Fibroblast of lung (primary cell): ENCODE measurements around the gene DYDC1. TPM values are rescaled to one million over a fixed set of nuclear protein-coding genes. Genes with fewer than 3 reads are reported as not detected.

Experiments used
- DNase-seq, 2 donors: peaks; one replicate each; pipeline versions ENCODE4 v3.0.0 to v3.0.0-alpha.2; 2010; ENCODE audit warnings: low read depth in 2 of 2
- H2AFZ ChIP-seq: 2 replicates; pipeline ENCODE4 v1.5.1; 2012; ENCODE audit warnings: low read length, control low read depth, inconsistent platforms
- H3K27ac ChIP-seq: 2 replicates; pipeline ENCODE4 v1.5.1; 2011; ENCODE audit warnings: low read length, control low read depth; ENCODE audit not compliant: insufficient read depth
- H3K27me3 ChIP-seq: 2 replicates; pipeline ENCODE4 v1.5.1; 2011; ENCODE audit warnings: mild to moderate bottlenecking, low read length; ENCODE audit not compliant: control insufficient read depth, insufficient read depth
- H3K36me3 ChIP-seq: 2 replicates; pipeline ENCODE4 v1.5.1; 2011; ENCODE audit warnings: low read length; ENCODE audit not compliant: control insufficient read depth, insufficient read depth
- H3K4me1 ChIP-seq: 2 replicates; pipeline ENCODE4 v1.5.1; 2011; ENCODE audit warnings: low read length; ENCODE audit not compliant: control insufficient read depth, insufficient read depth; ENCODE audit errors: extremely low read depth
- H3K4me2 ChIP-seq: 2 replicates; pipeline ENCODE4 v1.5.1; 2011; ENCODE audit warnings: low read length, control low read depth; ENCODE audit not compliant: insufficient read depth; ENCODE audit errors: extremely low read depth
- H3K4me3 ChIP-seq, 4 experiments: fragments of 200-600 bp in 1 of 4; sonication (generic) in 1 of 4; replicated peaks in 1 of 4; 2 replicates each; pipeline ENCODE4 v1.5.1; 2011 to 2016; ENCODE audit warnings: low read length in 4 of 4, low read depth in 3 of 4, mild to moderate bottlenecking in 3 of 4, control low read depth in 2 of 4, inconsistent platforms in 1 of 4, mixed read lengths in 1 of 4; ENCODE audit not compliant: insufficient read depth in 1 of 4; ENCODE audit errors: control extremely low read depth in 1 of 4
- H3K79me2 ChIP-seq: 2 replicates; pipeline ENCODE4 v1.5.1; 2012; ENCODE audit warnings: mild to moderate bottlenecking, low read length, inconsistent platforms; ENCODE audit not compliant: control insufficient read depth, insufficient read depth
- H3K9ac ChIP-seq: 2 replicates; pipeline ENCODE4 v1.5.1; 2011; ENCODE audit warnings: mild to moderate bottlenecking, low read length, control low read depth; ENCODE audit not compliant: insufficient read depth
- H3K9me3 ChIP-seq: 2 replicates; pipeline ENCODE4 v1.5.1; 2012; ENCODE audit warnings: low read depth, low read length; ENCODE audit not compliant: control insufficient read depth, insufficient read depth
- H4K20me1 ChIP-seq: 2 replicates; pipeline ENCODE4 v1.5.1; 2011; ENCODE audit warnings: low read length; ENCODE audit not compliant: control insufficient read depth, insufficient read depth; ENCODE audit errors: extremely low read depth
- EZH2 ChIP-seq: IDR thresholded peaks from 2 replicates; pipeline ENCODE4 v1.5.1; 2012; ENCODE audit warnings: low read length, control low read depth, mild to moderate bottlenecking; ENCODE audit errors: missing control alignments
- polyA plus RNA-seq, 2 donors: library from polyadenylated mRNA; depleted of rRNA in 1 of 2; stranded (reverse) in 1 of 2; unstranded in 1 of 2; fragments of >200 nt; gene quantifications; 2 replicates each; pipeline ENCODE4 v1.2.1, GENCODE V29; 2011 to 2012; ENCODE audit warnings: missing spikeins in 1 of 2
- total RNA-seq: library from RNA; depleted of rRNA; stranded (reverse); fragments of >200 nt; gene quantifications from 2 replicates; pipeline ENCODE4 v1.2.1, GENCODE V29; 2014
- TF ChIP-seq, protein P1 (sequence below), 2 donors: IDR thresholded peaks in 1 of 2; conservative IDR thresholded peaks in 1 of 2; 1 replicate in 1 of 2; 2 replicates in 1 of 2; pipeline ENCODE4 v1.5.1; 2011 to 2012; ENCODE audit warnings: low read length in 2 of 2, control low read depth in 1 of 2, inconsistent platforms in 1 of 2, low read depth in 1 of 2, mild to moderate bottlenecking in 1 of 2

DYDC1 gene
- total and polyA plus RNA-seq, 2 donors (not counting 1 experiment from before 2014, with no cell fraction given): not detected

- H3K9ac ChIP-seq: no peak overlapping the region
- H4K20me1 ChIP-seq: no peaks in the 10 kb centered on the region
- H3K4me3 ChIP-seq: no peak overlapping the region
- no peak overlapping the region for H3K27ac ChIP-seq
- H3K9me3 ChIP-seq: no peaks in the 10 kb centered on the region
- H3K4me1 ChIP-seq: no peaks in the 10 kb centered on the region
- no peak overlapping the region for H3K4me2 ChIP-seq
- H3K79me2 ChIP-seq: no peaks in the 10 kb centered on the region
- H3K36me3 ChIP-seq: no peaks in the 10 kb centered on the region
- no peaks in the 10 kb centered on the region for H3K27me3 ChIP-seq
- TF ChIP-seq, protein P1, sequence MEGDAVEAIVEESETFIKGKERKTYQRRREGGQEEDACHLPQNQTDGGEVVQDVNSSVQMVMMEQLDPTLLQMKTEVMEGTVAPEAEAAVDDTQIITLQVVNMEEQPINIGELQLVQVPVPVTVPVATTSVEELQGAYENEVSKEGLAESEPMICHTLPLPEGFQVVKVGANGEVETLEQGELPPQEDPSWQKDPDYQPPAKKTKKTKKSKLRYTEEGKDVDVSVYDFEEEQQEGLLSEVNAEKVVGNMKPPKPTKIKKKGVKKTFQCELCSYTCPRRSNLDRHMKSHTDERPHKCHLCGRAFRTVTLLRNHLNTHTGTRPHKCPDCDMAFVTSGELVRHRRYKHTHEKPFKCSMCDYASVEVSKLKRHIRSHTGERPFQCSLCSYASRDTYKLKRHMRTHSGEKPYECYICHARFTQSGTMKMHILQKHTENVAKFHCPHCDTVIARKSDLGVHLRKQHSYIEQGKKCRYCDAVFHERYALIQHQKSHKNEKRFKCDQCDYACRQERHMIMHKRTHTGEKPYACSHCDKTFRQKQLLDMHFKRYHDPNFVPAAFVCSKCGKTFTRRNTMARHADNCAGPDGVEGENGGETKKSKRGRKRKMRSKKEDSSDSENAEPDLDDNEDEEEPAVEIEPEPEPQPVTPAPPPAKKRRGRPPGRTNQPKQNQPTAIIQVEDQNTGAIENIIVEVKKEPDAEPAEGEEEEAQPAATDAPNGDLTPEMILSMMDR (conservative IDR thresholded peaks at IDR 0.05 in 1 of 2, IDR thresholded peaks at IDR 0.05 in 1 of 2; ENCODE audit: low read depth in 1 of 2, low read length in 2 of 2): no peak
- TF ChIP-seq EZH2: no peak
- H2AFZ ChIP-seq: no peak overlapping the region
- no peak for DNase-seq
Observed at GRCh38 chr10:80322711-80323110, 33.8 kb downstream of the DYDC1 start.

DNA sequence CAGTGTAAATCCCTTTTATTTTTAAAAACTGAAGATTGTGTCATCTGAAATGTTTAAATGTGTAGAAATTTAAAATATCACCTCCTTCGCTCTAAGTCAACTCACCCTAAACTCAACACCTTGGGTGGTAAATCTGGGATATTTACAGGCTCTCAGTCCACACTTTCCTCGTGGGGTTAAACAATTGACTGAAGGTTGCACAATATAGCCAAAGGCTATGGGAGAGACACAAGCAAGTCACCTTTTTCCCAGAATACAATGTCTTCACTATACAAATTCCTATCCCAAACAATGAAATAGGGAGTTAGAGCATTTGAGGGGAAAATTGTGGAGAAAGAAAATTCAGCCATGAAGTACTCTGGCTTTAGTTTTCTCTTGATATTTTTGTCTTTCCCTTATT lies 34.4 kb downstream of the DYDC1 start:
- Histone ChIP-seq H3K4me3 (no peak overlapping the region), H3K4me2 (no peak overlapping the region), H3K36me3 (no peaks in the 10 kb centered on the region), H3K27me3 (no peaks in the 10 kb centered on the region), H2AFZ (no peak overlapping the region), H4K20me1 (no peaks in the 10 kb centered on the region), H3K27ac (no peak overlapping the region), H3K79me2 (no peaks in the 10 kb centered on the region), H3K4me1 (no peaks in the 10 kb centered on the region), H3K9ac (no peak overlapping the region), H3K9me3 (no peaks in the 10 kb centered on the region)
- no peak for DNase-seq
- TF ChIP-seq EZH2: no peak
- TF ChIP-seq, protein P1 (conservative IDR thresholded peaks at IDR 0.05 in 1 of 2, IDR thresholded peaks at IDR 0.05 in 1 of 2; ENCODE audit: low read depth in 1 of 2, low read length in 2 of 2): no peak

- H3K9me3 ChIP-seq: no peaks in the 10 kb centered on the region
- H3K9ac ChIP-seq: no peak overlapping the region
- TF ChIP-seq EZH2: no peak
- TF ChIP-seq, protein P1 (conservative IDR thresholded peaks at IDR 0.05 in 1 of 2, IDR thresholded peaks at IDR 0.05 in 1 of 2; ENCODE audit: low read depth in 1 of 2, low read length in 2 of 2): no peak
- no peaks in the 10 kb centered on the region for H3K27me3 ChIP-seq
- H3K36me3 ChIP-seq: no peaks in the 10 kb centered on the region
- H3K4me1 ChIP-seq: no peaks in the 10 kb centered on the region
- no peaks in the 10 kb centered on the region for H4K20me1 ChIP-seq
- H3K79me2 ChIP-seq: no peaks in the 10 kb centered on the region
- H2AFZ ChIP-seq: no peak overlapping the region
- H3K4me3 ChIP-seq: no peak overlapping the region
- DNase-seq: no peak
- no peak overlapping the region for H3K4me2 ChIP-seq
- H3K27ac ChIP-seq: no peak overlapping the region
Observed at GRCh38 chr10:80321183-80321582, 35.4 kb downstream of the DYDC1 start.
